HG03442 (cell line): ENCODE data around the gene MAGEA11.
"Not testable (repeated sequence)": the region's sequence is repeated elsewhere in the genome, so short reads cannot be mapped to it uniquely, and the experiment has no call there.

ENCODE experiments used
- ATAC-seq: cut with Tn5 transposase; IDR thresholded peaks from one replicate; pipeline ENCODE4 v1.9.1; 2021; ENCODE audit warnings: mild to moderate bottlenecking, moderate library complexity; ENCODE audit not compliant: unreplicated experiment

The MAGEA11 gene

DNA sequence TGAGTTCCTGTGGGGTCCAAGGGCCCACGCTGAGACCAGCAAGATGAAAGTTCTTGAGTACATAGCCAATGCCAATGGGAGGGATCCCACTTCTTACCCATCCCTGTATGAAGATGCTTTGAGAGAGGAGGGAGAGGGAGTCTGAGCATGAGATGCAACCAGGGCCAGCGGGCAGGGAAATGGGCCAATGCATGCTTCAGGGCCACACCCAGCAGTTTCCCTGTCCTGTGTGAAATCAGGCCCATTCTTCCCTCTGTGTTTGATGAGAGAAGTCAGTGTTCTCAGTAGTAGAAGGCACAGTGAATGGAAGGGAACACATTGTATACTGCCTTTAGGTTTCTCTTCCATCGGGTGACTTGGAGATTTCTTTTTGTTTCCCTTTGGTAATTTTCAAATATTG is 4.8 kb downstream of the MAGEA11 start:
- no peak for ATAC-seq

- no peak for ATAC-seq
Measured at GRCh38 chrX:149717803-149718202, 5.9 kb downstream of the MAGEA11 start.

GRCh38 chrX:149718757-149719156 is 6.9 kb downstream of the MAGEA11 start:
- no peak for ATAC-seq

- no peak for ATAC-seq
Measured at GRCh38 chrX:149720021-149720689, 8.3 kb downstream of the MAGEA11 start.

DNA sequence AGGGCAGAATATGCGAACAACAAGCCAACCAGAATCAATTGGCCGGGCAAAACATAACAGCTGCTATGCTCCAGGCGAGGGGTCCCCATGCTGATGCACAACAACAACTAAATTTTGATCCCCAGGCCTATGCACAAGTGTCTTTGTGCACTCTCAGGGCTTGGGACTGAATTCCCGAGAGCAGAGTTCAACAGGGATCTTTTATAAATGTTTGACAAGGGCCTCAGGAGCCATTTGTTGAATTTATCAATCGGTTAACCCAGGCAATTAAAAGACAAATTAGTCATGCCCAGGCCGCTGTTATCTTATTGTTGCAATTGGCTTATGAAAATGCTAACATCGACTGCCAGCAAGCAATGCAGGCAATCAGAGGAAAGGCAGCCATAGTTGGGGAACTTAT is 9.4 kb downstream of the MAGEA11 start:
- ATAC-seq = not testable (repeated sequence)

GRCh38 chrX:149721778-149722177 is 9.9 kb downstream of the MAGEA11 start:
- ATAC-seq = no peak

DNA sequence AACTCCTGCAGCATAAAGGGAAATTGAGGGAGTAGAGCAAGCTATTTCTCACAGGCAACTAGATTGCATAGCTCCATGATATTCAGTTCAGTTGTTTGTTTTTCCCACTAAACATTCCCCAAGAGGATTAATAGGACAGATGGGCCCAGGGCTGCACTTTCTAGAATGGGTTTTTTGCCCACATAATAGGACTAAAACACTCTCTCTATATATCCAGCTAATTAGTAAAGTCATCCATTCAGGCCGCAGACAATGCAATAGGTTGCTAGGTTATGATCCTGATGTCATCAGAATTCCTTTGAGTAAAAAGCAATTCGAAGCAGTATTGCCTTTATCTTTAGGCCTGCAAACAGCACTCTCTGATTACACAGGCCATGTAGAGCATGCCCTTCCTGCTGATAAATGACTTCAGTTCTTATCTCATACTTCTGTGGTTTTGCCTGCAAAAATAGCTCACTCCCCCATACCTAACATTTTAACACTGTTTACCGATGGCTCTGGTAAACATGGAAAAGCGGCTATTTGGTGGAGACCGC is 11.8 kb downstream of the MAGEA11 start:
- ATAC-seq = not testable (repeated sequence)

DNA sequence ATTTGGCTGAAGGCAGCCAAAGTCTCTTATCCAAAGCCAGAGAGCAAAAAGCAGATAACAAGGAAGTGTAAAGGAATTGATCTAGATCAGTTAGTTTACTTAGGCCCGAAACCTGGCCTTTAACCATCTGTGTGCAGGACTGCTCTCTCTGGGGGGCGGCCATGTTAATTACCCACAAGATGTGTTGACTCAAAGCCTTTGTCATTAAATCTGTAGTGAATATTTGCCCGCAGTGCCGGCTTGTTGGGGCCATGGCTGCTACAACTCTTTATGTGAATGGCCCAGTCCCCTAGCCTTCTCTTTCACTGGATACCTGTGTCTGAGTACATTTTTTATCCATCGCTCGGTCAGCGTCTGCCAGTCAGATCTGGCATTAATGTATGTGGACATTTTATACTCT is 15.4 kb downstream of the MAGEA11 start:
- ATAC-seq = not testable (repeated sequence)

DNA sequence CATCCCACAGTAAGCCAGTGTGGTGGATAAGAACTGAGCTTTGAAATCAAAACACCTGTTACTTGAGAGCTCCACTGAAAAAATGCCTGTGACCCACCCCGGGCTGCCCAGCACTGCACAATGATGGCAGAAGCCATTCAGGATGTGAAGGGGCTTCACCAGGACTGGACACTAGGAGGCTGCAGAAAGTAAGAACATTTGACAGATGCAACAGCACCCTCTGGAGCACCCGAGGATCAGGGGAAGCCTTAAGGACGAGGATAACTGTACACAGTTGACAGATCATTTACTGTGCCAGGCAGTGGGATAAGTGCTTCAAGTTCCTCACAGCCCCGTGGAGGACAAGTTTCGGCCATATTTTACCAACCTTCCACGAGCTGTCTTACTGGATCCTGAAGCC is 30.4 kb downstream of the MAGEA11 start:
- not testable (repeated sequence) for ATAC-seq

DNA sequence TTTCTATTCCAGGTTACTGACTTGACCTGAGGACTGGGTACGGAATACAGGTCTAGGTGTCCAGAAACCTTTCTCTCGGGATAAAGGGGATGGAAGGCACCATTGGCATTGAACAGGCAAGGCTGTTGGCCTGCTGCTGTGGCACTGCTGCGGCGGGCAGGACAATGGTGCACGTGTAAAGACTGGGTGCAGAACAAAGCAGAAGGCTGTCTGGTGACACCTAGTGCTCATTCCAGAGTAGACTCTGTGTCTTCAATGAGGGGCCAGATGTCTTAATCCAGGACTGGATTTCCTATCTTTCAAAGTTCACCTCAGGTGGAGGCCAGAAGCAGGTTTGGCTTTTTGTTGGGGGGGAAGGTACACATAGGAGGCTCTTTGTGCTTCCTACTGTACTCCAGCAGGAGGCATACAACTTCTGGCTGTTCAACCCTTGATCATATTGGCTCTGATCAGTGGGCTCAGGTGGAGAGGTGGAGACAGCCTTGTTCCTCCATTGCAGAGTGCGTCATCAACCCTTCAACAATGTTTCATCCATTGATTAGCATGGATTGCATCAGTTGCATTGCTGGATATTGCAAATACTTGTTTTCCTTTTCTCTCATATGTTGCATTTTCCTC is 34.6 kb downstream of the MAGEA11 start:
- ATAC-seq = not testable (repeated sequence)

DNA sequence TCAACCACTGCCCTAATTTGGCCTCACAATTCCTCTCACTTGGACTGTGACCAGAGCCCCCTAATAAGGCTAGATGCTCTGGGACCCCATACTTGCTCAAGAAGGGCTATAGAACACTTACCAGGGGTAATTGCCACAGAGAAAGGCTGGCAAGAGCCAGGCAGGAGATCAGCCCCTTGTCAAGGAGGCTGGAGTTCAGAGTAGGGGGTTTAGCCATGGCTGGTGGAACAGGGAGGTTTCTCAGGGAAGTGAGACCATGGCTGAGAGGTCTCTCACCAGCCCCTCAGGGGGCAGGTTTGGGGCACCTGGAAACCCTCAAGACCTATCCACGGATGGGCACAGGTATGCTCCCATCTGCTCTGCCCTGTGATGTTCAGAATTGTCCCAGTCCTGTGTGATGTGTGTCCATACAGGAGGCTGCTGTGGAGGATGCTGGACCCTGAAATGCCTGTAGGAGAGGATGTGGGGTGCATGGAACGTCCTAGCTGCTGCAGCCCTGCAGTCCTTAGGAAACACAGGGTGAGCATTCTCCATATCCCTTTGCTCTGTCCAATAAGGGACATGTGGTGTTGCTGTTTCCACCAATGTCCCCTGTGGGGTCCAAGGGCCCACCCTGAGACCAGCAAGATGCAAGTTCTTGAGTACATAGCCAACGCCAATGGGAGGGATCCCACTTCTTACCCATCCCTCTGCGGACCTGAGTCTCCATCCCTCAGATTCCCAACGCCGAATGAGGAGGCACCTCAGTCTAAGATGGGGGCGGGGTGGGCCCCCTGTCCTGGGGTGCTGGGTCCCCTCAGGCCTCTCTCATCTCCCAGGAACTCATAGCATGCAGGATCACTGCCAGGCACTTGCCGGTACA is 45.6 kb downstream of the MAGEA11 start:
- ATAC-seq = no peak

DNA sequence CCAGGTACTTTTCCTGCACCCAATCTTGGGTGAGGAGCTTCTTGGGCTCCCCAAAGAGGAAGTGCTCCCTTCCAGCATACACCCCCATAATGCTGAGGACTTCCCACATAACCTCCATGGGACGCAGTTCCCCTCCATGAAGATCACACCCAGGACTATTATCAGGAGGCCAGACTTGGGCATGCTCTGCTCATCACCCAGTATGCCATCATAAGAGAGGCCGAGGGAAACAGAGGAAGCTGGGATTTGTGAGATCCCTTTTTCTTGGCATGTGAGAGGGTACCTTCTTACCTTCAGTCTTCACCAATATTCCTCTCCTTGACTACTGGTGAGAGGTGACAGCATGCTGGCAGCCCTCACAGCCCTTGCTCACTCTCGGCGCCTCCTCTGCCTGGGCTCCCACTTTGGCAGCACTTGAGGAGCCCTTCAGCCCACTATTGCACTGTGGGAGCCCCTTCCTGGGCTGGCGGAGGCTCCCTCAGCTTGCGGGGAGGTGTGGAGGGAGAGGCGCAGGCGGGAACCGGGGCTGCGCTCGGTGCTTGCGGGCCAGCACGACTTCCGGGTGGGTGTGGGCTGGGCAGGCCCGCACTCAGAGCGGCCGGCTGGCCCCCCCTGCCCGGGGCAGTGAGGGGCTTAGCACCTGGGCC is 46.3 kb downstream of the MAGEA11 start:
- ATAC-seq = no peak

DNA sequence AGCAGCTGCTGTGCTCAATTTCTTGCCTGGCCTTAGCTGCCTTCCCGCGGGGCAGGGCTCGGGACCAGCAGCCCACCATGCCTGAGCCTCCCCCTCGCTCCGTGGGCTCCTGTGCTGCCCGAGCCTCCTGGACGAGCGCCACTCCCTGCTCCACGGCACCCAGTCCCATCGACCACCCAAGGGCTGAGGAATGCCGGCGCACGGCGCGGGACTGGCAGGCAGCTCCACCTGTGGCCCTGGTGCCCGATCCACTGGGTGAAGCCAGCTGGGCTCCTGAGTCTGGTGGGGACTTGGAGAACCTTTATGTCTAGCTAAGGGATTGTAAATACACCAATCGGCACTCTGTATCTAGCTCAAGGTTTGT is 46.8 kb downstream of the MAGEA11 start:
- not testable (repeated sequence) for ATAC-seq

DNA sequence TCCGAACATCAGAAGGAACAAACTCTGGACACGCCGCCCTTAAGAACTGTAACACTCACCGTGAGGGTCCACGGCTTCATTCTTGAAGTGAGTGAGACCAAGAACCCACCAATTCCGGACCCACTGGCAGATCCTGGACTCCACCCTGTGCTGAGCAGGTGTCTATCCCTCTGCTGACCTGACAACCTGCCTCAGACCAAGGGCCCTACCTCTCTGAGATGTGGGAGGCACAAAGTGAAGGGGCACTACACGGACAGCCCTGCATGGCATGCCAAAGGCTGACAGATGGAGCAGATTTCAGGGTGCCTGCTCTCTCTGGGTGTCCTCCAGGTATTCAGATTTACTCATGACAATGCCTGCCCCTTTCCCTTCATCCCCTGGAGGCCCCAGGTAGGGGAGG is 48.0 kb downstream of the MAGEA11 start:
- ATAC-seq = no peak

- ATAC-seq = no peak
Measured at GRCh38 chrX:149760965-149761364, 49.1 kb downstream of the MAGEA11 start.

DNA sequence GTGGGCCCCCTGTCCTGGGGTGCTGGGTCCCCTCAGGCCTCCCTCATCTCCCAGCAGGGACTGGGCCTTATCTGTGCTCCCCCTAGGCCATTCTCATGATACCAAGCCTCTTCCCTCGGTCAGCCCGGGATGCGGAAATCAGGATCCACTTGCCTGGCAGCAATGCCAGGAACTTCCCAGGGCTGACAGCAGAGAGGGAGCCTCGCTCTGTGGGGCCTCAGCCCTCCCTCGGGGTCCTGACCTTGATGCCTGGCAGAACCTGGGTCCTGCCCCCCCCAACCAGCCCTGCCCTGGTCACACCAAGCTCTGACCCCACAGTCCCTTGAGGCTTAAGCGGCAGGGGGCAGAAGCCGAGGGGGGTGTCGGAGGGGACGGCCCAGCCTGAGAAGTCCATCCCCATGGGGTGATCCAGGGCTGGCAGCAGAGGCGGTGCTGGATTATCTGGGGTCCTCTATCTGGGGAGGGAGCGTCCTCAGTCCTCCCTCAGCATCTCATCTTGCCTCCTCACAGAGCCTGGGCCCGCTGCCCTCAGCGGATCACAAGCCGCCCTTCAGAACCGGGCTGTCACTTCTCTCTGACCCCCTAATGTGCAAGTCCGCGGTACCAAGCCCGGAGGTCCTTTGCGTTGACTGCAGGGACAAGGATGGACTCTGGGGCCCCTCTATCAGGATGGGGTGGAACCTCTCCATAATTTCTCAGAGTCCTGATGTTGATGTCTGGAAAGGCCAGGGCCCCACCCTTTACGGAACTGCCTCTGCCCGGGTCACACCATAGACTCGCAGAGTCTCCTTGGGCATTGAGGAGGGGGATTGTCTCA is 50.2 kb downstream of the MAGEA11 start:
- not testable (repeated sequence) for ATAC-seq

GRCh38 chrX:149762696-149763614 is 51.1 kb downstream of the MAGEA11 start:
- no peak for ATAC-seq
